Measurements from ENCODE around the gene SNX8.

Gene SNX8

GRCh38 chr7:2217206-2217605 lies 97.0 kb downstream of the SNX8 start:
- Histone ChIP-seq H3K79me2 (ENCODE audit: insufficient read depth, low read depth) (no peaks in the 10 kb centered on the region; the same call in 1 of the 2 replicates), H4K20me1 (ENCODE audit: insufficient read depth) (no peaks in the 10 kb centered on the region), H3K27ac (no peak overlapping the region), H3K27me3 (ENCODE audit: insufficient read depth, low read depth) (no peaks in the 10 kb centered on the region), H3K4me2 (no peak overlapping the region), H3K4me1 (ENCODE audit: low read depth, poor library complexity, severe bottlenecking) (no peaks in the 10 kb centered on the region), H3K9ac (no peak overlapping the region), H3K4me3 (IDR thresholded peaks at IDR 0.05; ENCODE audit: insufficient read depth, low read depth, low read length) (no peak overlapping the region), H2AFZ (ENCODE audit: low read depth) (no peak overlapping the region), H3K36me3 (ENCODE audit: insufficient read depth) (peaks cover 12% of the 10 kb centered on the region; the same call in 1 of the 2 replicates)
- TF ChIP-seq CTCF (conservative IDR thresholded peaks at IDR 0.05; ENCODE audit: low read depth, low read length) = no peak

- H3K27me3 ChIP-seq (ENCODE audit: insufficient read depth, low read depth) = no peaks in the 10 kb centered on the region
- peaks cover 10% of the 10 kb centered on the region; the same call in 1 of the 2 replicates for H3K36me3 ChIP-seq (ENCODE audit: insufficient read depth)
- no peaks in the 10 kb centered on the region; the same call in 1 of the 2 replicates for H3K79me2 ChIP-seq (ENCODE audit: insufficient read depth, low read depth)
- TF ChIP-seq CTCF (conservative IDR thresholded peaks at IDR 0.05; ENCODE audit: low read depth, low read length) = no peak
- H3K4me3 ChIP-seq (IDR thresholded peaks at IDR 0.05; ENCODE audit: insufficient read depth, low read depth, low read length) = no peak overlapping the region
- no peak overlapping the region for H3K9ac ChIP-seq
- H3K27ac ChIP-seq = no peak overlapping the region
- H3K4me2 ChIP-seq = no peak overlapping the region
- no peaks in the 10 kb centered on the region for H4K20me1 ChIP-seq (ENCODE audit: insufficient read depth)
- H3K4me1 ChIP-seq (ENCODE audit: low read depth, poor library complexity, severe bottlenecking) = no peaks in the 10 kb centered on the region
- H2AFZ ChIP-seq (ENCODE audit: low read depth) = no peak overlapping the region
Measured at GRCh38 chr7:2215851-2216250, 98.4 kb downstream of the SNX8 start.

GRCh38 chr7:2214636-2215035 lies 99.6 kb downstream of the SNX8 start:
- Histone ChIP-seq H3K36me3 (ENCODE audit: insufficient read depth) (peaks cover 10% of the 10 kb centered on the region; the same call in 1 of the 2 replicates), H3K9ac (no peak overlapping the region)
- no peak for TF ChIP-seq CTCF (conservative IDR thresholded peaks at IDR 0.05; ENCODE audit: low read depth, low read length)

GRCh38 chr7:2213551-2214215 lies 100.6 kb downstream of the SNX8 start:
- Histone ChIP-seq H3K27ac (no peak overlapping the region), H3K79me2 (ENCODE audit: insufficient read depth, low read depth) (no peaks in the 10 kb centered on the region), H3K4me2 (no peak overlapping the region), H2AFZ (ENCODE audit: low read depth) (no peak overlapping the region), H4K20me1 (ENCODE audit: insufficient read depth) (no peaks in the 10 kb centered on the region), H3K27me3 (ENCODE audit: insufficient read depth, low read depth) (no peaks in the 10 kb centered on the region), H3K9ac (no peak overlapping the region), H3K4me3 (IDR thresholded peaks at IDR 0.05; ENCODE audit: insufficient read depth, low read depth, low read length) (no peak overlapping the region), H3K4me1 (ENCODE audit: low read depth, poor library complexity, severe bottlenecking) (no peaks in the 10 kb centered on the region), H3K36me3 (ENCODE audit: insufficient read depth) (peaks cover 10% of the 10 kb centered on the region; the same call in 1 of the 2 replicates)
- no peak for TF ChIP-seq CTCF (conservative IDR thresholded peaks at IDR 0.05; ENCODE audit: low read depth, low read length)

More at GRCh38 chr7:2214636-2215035, 99.6 kb downstream of the SNX8 start:
- H3K4me1 ChIP-seq (ENCODE audit: low read depth, poor library complexity, severe bottlenecking) = no peaks in the 10 kb centered on the region
- H3K27ac ChIP-seq = no peak overlapping the region
- H3K4me2 ChIP-seq = no peak overlapping the region
- H2AFZ ChIP-seq (ENCODE audit: low read depth) = no peak overlapping the region
- H4K20me1 ChIP-seq (ENCODE audit: insufficient read depth) = no peaks in the 10 kb centered on the region
- H3K4me3 ChIP-seq (IDR thresholded peaks at IDR 0.05; ENCODE audit: insufficient read depth, low read depth, low read length) = no peak overlapping the region
- no peaks in the 10 kb centered on the region for H3K79me2 ChIP-seq (ENCODE audit: insufficient read depth, low read depth)
- no peaks in the 10 kb centered on the region for H3K27me3 ChIP-seq (ENCODE audit: insufficient read depth, low read depth)

All from KMS-11 (cell line).